ENCODE measurements around the gene GALNT2. TPM values are rescaled to one million over a fixed set of nuclear protein-coding genes. Genes with fewer than 3 reads are reported as not detected.

GALNT2 gene
- total and polyA plus RNA-seq, 9 donors = 30.3 to 89.2 (median 79.2) TPM

- no peak overlapping the region for H3K27ac ChIP-seq (ENCODE audit: low read length)
- no peaks in the 10 kb centered on the region for H3K27me3 ChIP-seq (ENCODE audit: control insufficient read depth, insufficient read depth, low read length)
- no peak overlapping the region for H3K4me3 ChIP-seq (ENCODE audit: low read length)
- DNase-seq = no peak
- H3K36me3 ChIP-seq (ENCODE audit: control insufficient read depth, insufficient read depth, low read length) = no peaks in the 10 kb centered on the region
- no peaks in the 10 kb centered on the region for H3K9me3 ChIP-seq (replicated peaks; ENCODE audit: control insufficient read depth, low read depth, low read length)
- WGBS (ENCODE audit: insufficient coverage) = no CpG with 5 or more reads among the region's 4 CpGs
- peaks cover 29% of the 10 kb centered on the region for H3K4me1 ChIP-seq (ENCODE audit: control insufficient read depth, insufficient read depth, low read length)
Measured at GRCh38 chr1:230137337-230137815, 70.3 kb downstream of the GALNT2 start.

- no peaks in the 10 kb centered on the region for H3K27me3 ChIP-seq (ENCODE audit: control insufficient read depth, insufficient read depth, low read length)
- no peak overlapping the region for H3K27ac ChIP-seq (ENCODE audit: low read length)
- H3K9me3 ChIP-seq (replicated peaks; ENCODE audit: control insufficient read depth, low read depth, low read length) = no peaks in the 10 kb centered on the region
- peaks cover 42% of the 10 kb centered on the region for H3K4me1 ChIP-seq (ENCODE audit: control insufficient read depth, insufficient read depth, low read length)
- WGBS (ENCODE audit: insufficient coverage) = 80% methylated on average over 1 of the region's 7 CpGs
- DNase-seq = no peak
- H3K4me3 ChIP-seq (ENCODE audit: low read length) = no peak overlapping the region
- no peaks in the 10 kb centered on the region for H3K36me3 ChIP-seq (ENCODE audit: control insufficient read depth, insufficient read depth, low read length)
Measured at GRCh38 chr1:230138561-230139239, 71.7 kb downstream of the GALNT2 start.

GRCh38 chr1:230139315-230139714, 72.3 kb downstream of the GALNT2 start:
- no peak for DNase-seq
- Histone ChIP-seq H3K4me1 (ENCODE audit: control insufficient read depth, insufficient read depth, low read length) (peaks cover 44% of the 10 kb centered on the region), H3K9me3 (replicated peaks; ENCODE audit: control insufficient read depth, low read depth, low read length) (no peaks in the 10 kb centered on the region), H3K4me3 (ENCODE audit: low read length) (no peak overlapping the region), H3K27ac (ENCODE audit: low read length) (no peak overlapping the region), H3K36me3 (ENCODE audit: control insufficient read depth, insufficient read depth, low read length) (no peaks in the 10 kb centered on the region), H3K27me3 (ENCODE audit: control insufficient read depth, insufficient read depth, low read length) (no peaks in the 10 kb centered on the region)
- 77% methylated on average over 2 of the region's 4 CpGs for WGBS (ENCODE audit: insufficient coverage)

- Histone ChIP-seq H3K27me3 (ENCODE audit: control insufficient read depth, insufficient read depth, low read length) (no peaks in the 10 kb centered on the region), H3K9me3 (replicated peaks; ENCODE audit: control insufficient read depth, low read depth, low read length) (no peaks in the 10 kb centered on the region), H3K36me3 (ENCODE audit: control insufficient read depth, insufficient read depth, low read length) (no peaks in the 10 kb centered on the region), H3K27ac (ENCODE audit: low read length) (no peak overlapping the region), H3K4me1 (ENCODE audit: control insufficient read depth, insufficient read depth, low read length) (peaks cover 45% of the 10 kb centered on the region), H3K4me3 (ENCODE audit: low read length) (no peak overlapping the region)
- no peak for DNase-seq
- WGBS (ENCODE audit: insufficient coverage) = 55% methylated on average over 4 of the region's 8 CpGs
Measured at GRCh38 chr1:230139741-230140140, 72.7 kb downstream of the GALNT2 start.

GRCh38 chr1:230140221-230141020, 73.4 kb downstream of the GALNT2 start:
- DNase-seq = peak; percentile 86
- Histone ChIP-seq H3K9me3 (replicated peaks; ENCODE audit: control insufficient read depth, low read depth, low read length) (no peaks in the 10 kb centered on the region), H3K36me3 (ENCODE audit: control insufficient read depth, insufficient read depth, low read length) (no peaks in the 10 kb centered on the region), H3K27me3 (ENCODE audit: control insufficient read depth, insufficient read depth, low read length) (no peaks in the 10 kb centered on the region), H3K4me3 (ENCODE audit: low read length) (no peak overlapping the region), H3K27ac (ENCODE audit: low read length) (peak overlapping the region; percentile 47), H3K4me1 (ENCODE audit: control insufficient read depth, insufficient read depth, low read length) (peaks cover 52% of the 10 kb centered on the region)
- 34% methylated on average over 6 of the region's 12 CpGs for WGBS (ENCODE audit: insufficient coverage)

GRCh38 chr1:230141021-230141648, 74.1 kb downstream of the GALNT2 start:
- Histone ChIP-seq H3K9me3 (replicated peaks; ENCODE audit: control insufficient read depth, low read depth, low read length) (no peaks in the 10 kb centered on the region), H3K27ac (ENCODE audit: low read length) (peak overlapping the region; percentile 47), H3K27me3 (ENCODE audit: control insufficient read depth, insufficient read depth, low read length) (no peaks in the 10 kb centered on the region), H3K4me1 (ENCODE audit: control insufficient read depth, insufficient read depth, low read length) (peaks cover 55% of the 10 kb centered on the region), H3K4me3 (ENCODE audit: low read length) (no peak overlapping the region), H3K36me3 (ENCODE audit: control insufficient read depth, insufficient read depth, low read length) (no peaks in the 10 kb centered on the region)
- WGBS (ENCODE audit: insufficient coverage) = 57% methylated on average over 2 of the region's 8 CpGs
- peak; percentile 56 for DNase-seq

- 82% methylated on average over 4 of the region's 15 CpGs for WGBS (ENCODE audit: insufficient coverage)
- no peak for DNase-seq
Measured at GRCh38 chr1:230141797-230142607, 75.0 kb downstream of the GALNT2 start.

GRCh38 chr1:230142608-230143210, 75.7 kb downstream of the GALNT2 start:
- Histone ChIP-seq H3K27me3 (ENCODE audit: control insufficient read depth, insufficient read depth, low read length) (no peaks in the 10 kb centered on the region), H3K4me3 (ENCODE audit: low read length) (no peak overlapping the region), H3K9me3 (replicated peaks; ENCODE audit: control insufficient read depth, low read depth, low read length) (no peaks in the 10 kb centered on the region), H3K36me3 (ENCODE audit: control insufficient read depth, insufficient read depth, low read length) (no peaks in the 10 kb centered on the region), H3K27ac (ENCODE audit: low read length) (peak overlapping the region; percentile 15), H3K4me1 (ENCODE audit: control insufficient read depth, insufficient read depth, low read length) (peaks cover 53% of the 10 kb centered on the region)
- 36% methylated on average over 4 of the region's 5 CpGs for WGBS (ENCODE audit: insufficient coverage)
- DNase-seq = peak; percentile 84

More at GRCh38 chr1:230141797-230142607, 75.0 kb downstream of the GALNT2 start:
- Histone ChIP-seq H3K27ac (ENCODE audit: low read length) (no peak overlapping the region), H3K4me3 (ENCODE audit: low read length) (no peak overlapping the region), H3K4me1 (ENCODE audit: control insufficient read depth, insufficient read depth, low read length) (peaks cover 52% of the 10 kb centered on the region), H3K9me3 (replicated peaks; ENCODE audit: control insufficient read depth, low read depth, low read length) (no peaks in the 10 kb centered on the region), H3K27me3 (ENCODE audit: control insufficient read depth, insufficient read depth, low read length) (no peaks in the 10 kb centered on the region), H3K36me3 (ENCODE audit: control insufficient read depth, insufficient read depth, low read length) (no peaks in the 10 kb centered on the region)

- H3K4me3 ChIP-seq (ENCODE audit: low read length) = no peak overlapping the region
- H3K27ac ChIP-seq (ENCODE audit: low read length) = no peak overlapping the region
- 58% methylated on average over 3 of the region's 9 CpGs for WGBS (ENCODE audit: insufficient coverage)
- no peak for DNase-seq
- H3K4me1 ChIP-seq (ENCODE audit: control insufficient read depth, insufficient read depth, low read length) = peaks cover 54% of the 10 kb centered on the region
- H3K36me3 ChIP-seq (ENCODE audit: control insufficient read depth, insufficient read depth, low read length) = no peaks in the 10 kb centered on the region
- H3K27me3 ChIP-seq (ENCODE audit: control insufficient read depth, insufficient read depth, low read length) = no peaks in the 10 kb centered on the region
- H3K9me3 ChIP-seq (replicated peaks; ENCODE audit: control insufficient read depth, low read depth, low read length) = no peaks in the 10 kb centered on the region
Measured at GRCh38 chr1:230143534-230143933, 76.5 kb downstream of the GALNT2 start.

Measured in muscle of leg (tissue), 11 donors.